Measurements from ENCODE around the gene VANGL2.

GRCh38 chr1:160429125-160429561 is 28.8 kb downstream of the VANGL2 start:
- TF ChIP-seq CTCF (conservative IDR thresholded peaks at IDR 0.05; ENCODE audit: low read depth, low read length) (no peak), RAD21 (IDR thresholded peaks at IDR 0.05; ENCODE audit: low read length) (no peak), POLR2A (IDR thresholded peaks at IDR 0.05; ENCODE audit: low read depth, low read length) (no peak), MAFK (IDR thresholded peaks at IDR 0.05; ENCODE audit: low read depth, low read length) (no peak), BHLHE40 (IDR thresholded peaks at IDR 0.05; ENCODE audit: low read depth, low read length) (no peak), SMC3 (IDR thresholded peaks at IDR 0.05; ENCODE audit: low read depth, low read length) (no peak), CEBPB (IDR thresholded peaks at IDR 0.05; ENCODE audit: low read depth, low read length) (no peak), MAZ (IDR thresholded peaks at IDR 0.05; ENCODE audit: borderline replicate concordance, low read depth, low read length) (no peak), CHD1 (IDR thresholded peaks at IDR 0.05; ENCODE audit: low read depth, low read length) (no peak), MXI1 (IDR thresholded peaks at IDR 0.05; ENCODE audit: borderline replicate concordance, low read depth, low read length) (no peak), RFX5 (IDR thresholded peaks at IDR 0.05; ENCODE audit: low read depth, low read length) (no peak), USF2 (IDR thresholded peaks at IDR 0.05; ENCODE audit: low read depth, low read length) (no peak), RCOR1 (IDR thresholded peaks at IDR 0.05; ENCODE audit: insufficient replicate concordance, low read length) (no peak)

All from IMR-90 (cell line).